T-cell (primary cell): ENCODE results near the gene AP1S2. TPM values are rescaled to one million over a fixed set of nuclear protein-coding genes. Genes with fewer than 3 reads are reported as not detected.

ENCODE experiments used
- ATAC-seq, 4 experiments: fragments of 200-7000 bp in 3 of 4; fragments of 150-1000 bp in 1 of 4; cut with Tn5 transposase; replicated peaks in 1 of 4; 1 replicate in 3 of 4; 2 replicates in 1 of 4; pipeline ENCODE4 v1.10.0; 2021; ENCODE audit warnings: moderate library complexity in 3 of 4, mild to moderate bottlenecking in 2 of 4, moderate number of reproducible peaks in 1 of 4
- CTCF ChIA-PET, 2 donors: fragments of 300-600 bp; sonication (Branson Sonifier 250); formaldehyde crosslinking; loops; one replicate each; lab custom pipeline; 2022; ENCODE audit warnings: antibody characterized with exemption in 2 of 2; lab: Charles Lee
- POLR2A ChIA-PET, 2 donors: fragments of 300-600 bp; sonication (Branson Sonifier 250); formaldehyde crosslinking; loops; one replicate each; lab custom pipeline; 2022; ENCODE audit warnings: antibody characterized with exemption in 2 of 2; lab: Charles Lee
- DNase-seq, 35 experiments: peaks; one replicate each; pipeline versions ENCODE4 v3.0.0 to v3.0.0-alpha.2; 2013 to 2023
- H3K27ac ChIP-seq: one replicate; pipeline ENCODE4 v1.5.1; 2013; ENCODE audit warnings: low read length
- H3K27me3 ChIP-seq, 2 experiments: replicated peaks in 1 of 2; 1 replicate in 1 of 2; 2 replicates in 1 of 2; pipeline versions ENCODE4 v1.6.1 to v1.7.0; 2013; ENCODE audit warnings: low read length in 1 of 2, mixed read lengths in 1 of 2; ENCODE audit not compliant: control insufficient read depth in 2 of 2, insufficient read depth in 2 of 2; ENCODE audit errors: extremely low read depth in 1 of 2
- H3K36me3 ChIP-seq, 2 donors: 1 replicate in 1 of 2; 2 replicates in 1 of 2; pipeline versions ENCODE4 v1.6.1 to v1.7.0; 2013; ENCODE audit warnings: low read length in 1 of 2; ENCODE audit not compliant: control insufficient read depth in 2 of 2, insufficient read depth in 1 of 2; ENCODE audit errors: extremely low read depth in 1 of 2
- H3K4me1 ChIP-seq, 2 experiments: 1 replicate in 1 of 2; 2 replicates in 1 of 2; pipeline versions ENCODE4 v1.6.1 to v1.7.0; 2013; ENCODE audit warnings: low read length in 2 of 2, mixed read lengths in 1 of 2; ENCODE audit not compliant: insufficient read depth in 2 of 2, control insufficient read depth in 1 of 2; ENCODE audit errors: extremely low read depth in 1 of 2
- H3K4me3 ChIP-seq, 2 donors: 1 replicate in 1 of 2; 2 replicates in 1 of 2; pipeline versions ENCODE4 v1.5.1 to v1.7.0; 2013; ENCODE audit warnings: mild to moderate bottlenecking in 2 of 2, low read length in 1 of 2, moderate library complexity in 1 of 2; ENCODE audit not compliant: control insufficient read depth in 1 of 2; ENCODE audit errors: extremely low read depth in 1 of 2
- H3K9me3 ChIP-seq: 2 replicates; pipeline ENCODE4 v1.7.0; 2013
- H3K27ac Mint-ChIP-seq, 2 donors: one replicate each; pipeline ENCODE4 v1.8.0; 2020 to 2021; ENCODE audit warnings: mild to moderate bottlenecking in 2 of 2, mixed read lengths in 2 of 2
- H3K27me3 Mint-ChIP-seq, 2 donors: one replicate each; pipeline ENCODE4 v1.8.0; 2021 to 2022; ENCODE audit warnings: mixed read lengths in 2 of 2
- H3K36me3 Mint-ChIP-seq: one replicate; pipeline ENCODE4 v1.8.0; 2021; ENCODE audit warnings: mixed read lengths
- H3K4me1 Mint-ChIP-seq, 3 donors: one replicate each; pipeline ENCODE4 v1.8.0; 2020 to 2022; ENCODE audit warnings: mixed read lengths in 3 of 3, mild to moderate bottlenecking in 1 of 3
- H3K4me3 Mint-ChIP-seq, 3 donors: one replicate each; pipeline ENCODE4 v1.8.0; 2020 to 2022; ENCODE audit warnings: mild to moderate bottlenecking in 3 of 3, mixed read lengths in 3 of 3, moderate library complexity in 3 of 3
- H3K9me3 Mint-ChIP-seq, 3 donors: one replicate each; pipeline ENCODE4 v1.8.0; 2020 to 2022; ENCODE audit warnings: mixed read lengths in 3 of 3
- WGBS: methylation state at CpG from one replicate; pipeline ENCODE4 v1.1.5; 2013; ENCODE audit warnings: missing lambda C conversion rate; ENCODE audit not compliant: insufficient coverage; 5-methylcytosine and 5-hydroxymethylcytosine counted together
- total RNA-seq, 35 experiments: library from RNA in 6 of 35; stranded (reverse) in 6 of 35; fragments of 120-200 nt in 1 of 35; gene quantifications; one replicate each; pipeline versions ENCODE4 v1.2.1 to v1.2.4 and lab custom pipeline; 2013 to 2026

Gene AP1S2
- total RNA-seq, 5 donors from 2014 or later (not counting 1 experiment from before 2014, with no cell fraction given) = 19.1 to 29.5 (median 25.3) TPM

DNA sequence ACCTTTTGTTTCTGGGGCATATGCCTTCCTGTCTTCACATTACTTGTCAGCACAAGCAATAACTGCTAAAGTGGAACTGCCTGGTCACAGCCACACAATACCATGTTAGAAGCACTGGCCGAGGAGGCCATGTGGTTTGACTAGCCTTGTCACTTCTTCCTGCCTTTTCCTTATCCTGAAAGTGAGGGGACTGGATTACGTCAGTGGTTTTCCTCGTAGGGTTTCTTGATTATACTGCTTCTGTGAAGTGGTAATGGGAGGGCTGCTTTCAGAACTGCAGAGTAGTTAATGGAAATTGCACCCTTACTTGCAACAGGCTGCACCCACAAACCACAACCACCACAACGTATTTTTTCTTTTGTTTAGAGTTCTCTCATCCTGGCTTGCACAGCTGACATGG, 37.7 kb downstream of the AP1S2 start:
- peaks cover 16 to 42% of the 10 kb centered on the region in 2 donors for H3K36me3 ChIP-seq
- Mint-ChIP-seq H3K4me3 (peak overlapping the region in 2 of 3 donors; percentile 31 to 35), H3K27ac (peak overlapping the region; percentile 70 to 83), H3K36me3 (peaks cover 27% of the 10 kb centered on the region), H3K27me3 (no peaks in the 10 kb centered on the region), H3K9me3 (no peaks in the 10 kb centered on the region), H3K4me1 (peaks cover 33 to 46% (median 34%) of the 10 kb centered on the region in 3 donors)
- H3K9me3 ChIP-seq = no peaks in the 10 kb centered on the region
- peak in 28 of 35 experiments; percentile 0 to 63 (median 14) for DNase-seq
- ChIA-PET CTCF (interaction anchor here in 1 of 2 donors (1.0 to 1.4 kb wide), 2 partner anchors 26 to 63 kb away, joined by 3 to 5 read pairs; partner anchors contain the start of gene ZRSR2), POLR2A (no interaction called here)
- no peak overlapping the region for H3K4me3 ChIP-seq
- H3K27me3 ChIP-seq = no peaks in the 10 kb centered on the region
- H3K27ac ChIP-seq = peak overlapping the region; percentile 41
- WGBS = no CpG with 5 or more reads among the region's 4 CpGs
- ATAC-seq = peak; percentile 45 to 80 (median 76)
- peaks cover 17 to 20% of the 10 kb centered on the region in 2 experiments for H3K4me1 ChIP-seq

DNA sequence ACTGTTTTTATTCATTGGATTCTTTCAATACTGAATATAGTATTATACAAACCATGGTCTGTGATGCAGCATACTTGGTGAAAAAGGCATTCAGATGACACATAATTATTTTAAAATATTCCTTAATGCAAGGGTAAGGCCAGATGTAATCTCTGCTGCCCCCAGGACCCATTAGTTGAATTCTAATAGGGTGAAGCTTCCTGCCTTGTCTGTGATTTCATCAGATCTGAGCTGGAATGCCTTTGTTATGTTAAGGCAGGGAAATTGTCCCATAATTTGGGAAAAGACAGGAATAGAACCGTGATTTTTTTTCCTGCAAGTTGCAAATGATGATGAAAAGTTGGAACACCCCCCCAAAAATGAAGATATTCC, 38.2 kb downstream of the AP1S2 start:
- Histone ChIP-seq H3K27ac (peak overlapping the region; percentile 41), H3K36me3 (peaks cover 14 to 42% of the 10 kb centered on the region in 2 donors), H3K4me3 (no peak overlapping the region), H3K9me3 (no peaks in the 10 kb centered on the region), H3K27me3 (no peaks in the 10 kb centered on the region), H3K4me1 (peaks cover 17 to 20% of the 10 kb centered on the region in 2 experiments)
- ATAC-seq = no peak
- H3K4me1 Mint-ChIP-seq = peaks cover 33 to 46% (median 34%) of the 10 kb centered on the region in 3 donors
- peaks cover 25% of the 10 kb centered on the region for H3K36me3 Mint-ChIP-seq
- no peak overlapping the region for H3K4me3 Mint-ChIP-seq
- POLR2A ChIA-PET = no interaction called here
- peak overlapping the region; percentile 66 for H3K27ac Mint-ChIP-seq
- CTCF ChIA-PET = interaction anchor here in 1 of 2 donors (0.9 to 1.4 kb wide), 3 partner anchors 11 to 62 kb away, joined by 3 to 5 read pairs (median 5); partner anchors contain the start of gene ZRSR2
- H3K27me3 Mint-ChIP-seq = no peaks in the 10 kb centered on the region
- H3K9me3 Mint-ChIP-seq = no peaks in the 10 kb centered on the region
- no CpG with 5 or more reads among the region's 1 CpG for WGBS
- DNase-seq = no peak

GRCh38 chrX:15815779-15816437, 38.7 kb downstream of the AP1S2 start:
- WGBS = no CpG with 5 or more reads among the region's 10 CpGs
- no peak overlapping the region for H3K4me3 Mint-ChIP-seq

GRCh38 chrX:15814771-15815365, 39.7 kb downstream of the AP1S2 start:
- H3K4me1 Mint-ChIP-seq = peaks cover 33 to 46% (median 34%) of the 10 kb centered on the region in 3 donors
- Histone ChIP-seq H3K27ac (no peak overlapping the region), H3K36me3 (peaks cover 18 to 35% of the 10 kb centered on the region in 2 donors), H3K4me1 (peaks cover 17 to 20% of the 10 kb centered on the region in 2 experiments), H3K27me3 (no peaks in the 10 kb centered on the region), H3K4me3 (no peak overlapping the region), H3K9me3 (no peaks in the 10 kb centered on the region)
- ChIA-PET POLR2A (interaction anchor here in 1 of 2 donors (0.8 kb wide), 1 partner anchor 24 kb away, joined by 3 read pairs; no protein-coding TSS in a partner anchor), CTCF (interaction anchor here in 1 of 2 donors (1.0 kb wide), 1 partner anchor 123 kb away, joined by 3 read pairs; no protein-coding TSS in a partner anchor)
- ATAC-seq (no peak), DNase-seq (peak in 2 of 35 experiments; percentile 4 to 14)
- H3K4me3 Mint-ChIP-seq = no peak overlapping the region
- no peaks in the 10 kb centered on the region for H3K9me3 Mint-ChIP-seq
- H3K27me3 Mint-ChIP-seq = no peaks in the 10 kb centered on the region
- peak overlapping the region; percentile 31 to 39 for H3K27ac Mint-ChIP-seq
- peaks cover 20% of the 10 kb centered on the region for H3K36me3 Mint-ChIP-seq
- WGBS = no CpG with 5 or more reads among the region's 6 CpGs

More at GRCh38 chrX:15815779-15816437, 38.7 kb downstream of the AP1S2 start:
- Histone ChIP-seq H3K27me3 (no peaks in the 10 kb centered on the region), H3K4me3 (no peak overlapping the region), H3K9me3 (no peaks in the 10 kb centered on the region), H3K27ac (peak overlapping the region; percentile 41), H3K4me1 (peaks cover 17 to 20% of the 10 kb centered on the region in 2 experiments), H3K36me3 (peaks cover 18 to 40% of the 10 kb centered on the region in 2 donors)
- H3K27ac Mint-ChIP-seq = peak overlapping the region; percentile 66
- DNase-seq = peak in 19 of 35 experiments; percentile 0 to 55 (median 9)
- no peaks in the 10 kb centered on the region for H3K27me3 Mint-ChIP-seq
- no peaks in the 10 kb centered on the region for H3K9me3 Mint-ChIP-seq
- peak; percentile 54 to 77 (median 70) for ATAC-seq
- H3K36me3 Mint-ChIP-seq = peaks cover 22% of the 10 kb centered on the region
- POLR2A ChIA-PET = interaction anchor here in 1 of 2 donors (0.8 kb wide), 1 partner anchor 25 kb away, joined by 3 read pairs; no protein-coding TSS in a partner anchor
- CTCF ChIA-PET = interaction anchor here (0.6 to 1.4 kb wide), 4 partner anchors 10 to 857 kb away, joined by 3 to 5 read pairs (median 4); partner anchors contain the start of gene ZRSR2 (in 1 of the 2)
- H3K4me1 Mint-ChIP-seq = peaks cover 33 to 46% (median 34%) of the 10 kb centered on the region in 3 donors

DNA sequence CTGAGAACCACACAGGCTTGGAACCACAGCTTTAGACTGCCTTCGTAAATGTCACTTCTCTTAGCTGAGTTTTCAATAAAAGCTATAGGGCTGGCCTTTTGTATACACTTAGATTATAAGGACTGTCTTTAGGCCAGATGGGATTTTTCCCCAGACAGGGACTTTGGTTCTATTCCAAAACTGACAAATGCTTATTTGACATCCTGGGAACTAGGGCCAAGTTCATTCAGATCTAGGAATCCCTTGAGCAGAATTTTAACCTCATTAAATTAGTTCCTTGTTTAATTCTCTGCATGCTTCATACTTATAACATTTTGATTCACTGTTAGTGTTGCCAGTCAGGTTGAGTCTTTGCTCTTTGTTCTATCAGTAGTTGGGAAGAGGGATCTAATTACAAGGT, 41.2 kb downstream of the AP1S2 start:
- no peaks in the 10 kb centered on the region for H3K9me3 Mint-ChIP-seq
- no CpG with 5 or more reads among the region's 1 CpG for WGBS
- no peak for DNase-seq
- no peak for ATAC-seq
- Histone ChIP-seq H3K9me3 (no peaks in the 10 kb centered on the region), H3K27me3 (no peaks in the 10 kb centered on the region), H3K27ac (no peak overlapping the region), H3K4me3 (no peak overlapping the region), H3K36me3 (peaks cover 24 to 40% of the 10 kb centered on the region in 2 donors), H3K4me1 (peaks cover 17 to 20% of the 10 kb centered on the region in 2 experiments)
- CTCF ChIA-PET = interaction anchor here (0.5 to 1.0 kb wide), 2 partner anchors 12 to 126 kb away, joined by 3 read pairs; no protein-coding TSS in a partner anchor
- H3K4me3 Mint-ChIP-seq = no peak overlapping the region
- H3K4me1 Mint-ChIP-seq = peaks cover 33 to 46% (median 34%) of the 10 kb centered on the region in 3 donors
- peaks cover 24% of the 10 kb centered on the region for H3K36me3 Mint-ChIP-seq
- no peak overlapping the region for H3K27ac Mint-ChIP-seq
- no peaks in the 10 kb centered on the region for H3K27me3 Mint-ChIP-seq
- POLR2A ChIA-PET = interaction anchor here (0.6 to 0.8 kb wide), 2 partner anchors 24 to 992 kb away, joined by 3 to 4 read pairs; no protein-coding TSS in a partner anchor
